Activated T-helper 17 cell treated with anti-CD3 and anti-CD28 coated beads, Interleukin-2, amount 50 U/mL, for 72 hours (primary cell): Measurements from ENCODE around the gene CYREN. TPM values are rescaled to one million over a fixed set of nuclear protein-coding genes. Genes with fewer than 3 reads are reported as not detected.
"Not testable (repeated sequence)": the region's sequence is repeated elsewhere in the genome, so short reads cannot be mapped to it uniquely, and the experiment has no call there.

Experiments used
- ATAC-seq: fragments of 150-1000 bp; cut with Tn5 transposase; replicated peaks from 2 replicates; pipeline ENCODE4 v1.10.0; 2021; ENCODE audit warnings: mild to moderate bottlenecking, moderate library complexity
- H3K27ac Mint-ChIP-seq: one replicate; pipeline ENCODE4 v1.8.0; 2022; ENCODE audit warnings: mixed read lengths
- H3K27me3 Mint-ChIP-seq: one replicate; pipeline ENCODE4 v1.8.0; 2022; ENCODE audit warnings: mixed read lengths
- H3K36me3 Mint-ChIP-seq: one replicate; pipeline ENCODE4 v1.8.0; 2022; ENCODE audit warnings: low read depth, mild to moderate bottlenecking, mixed read lengths
- H3K4me1 Mint-ChIP-seq: one replicate; pipeline ENCODE4 v1.8.0; 2022; ENCODE audit warnings: mixed read lengths
- H3K4me3 Mint-ChIP-seq: one replicate; pipeline ENCODE4 v1.8.0; 2022; ENCODE audit warnings: mild to moderate bottlenecking, mixed read lengths
- H3K9me3 Mint-ChIP-seq: one replicate; pipeline ENCODE4 v1.8.0; 2022; ENCODE audit warnings: mixed read lengths
- total RNA-seq, 2 donors: library from RNA; stranded (reverse); gene quantifications; one replicate each; pipeline ENCODE4 v1.2.3, GENCODE V29; 2022

The CYREN gene
- total RNA-seq, result 10 to 100 TPM; 26.9 to 30.5 TPM

- Mint-ChIP-seq H3K9me3 (no peaks in the 10 kb centered on the region), H3K27ac (peak within 1 kb of the TSS; percentile 99), H3K4me3 (peak within 1 kb of the TSS; percentile 95), H3K4me1 (peaks cover 4% of the 10 kb centered on the region), H3K36me3 (peaks cover 46% of the 10 kb centered on the region), H3K27me3 (no peaks in the 10 kb centered on the region)
- peak; percentile 80 for ATAC-seq
Measured at GRCh38 chr7:135170274-135170997, at the start of gene CYREN. Gene CYREN (minus strand): TSS chr7:135170707. CDS start chr7:135168922, 1,785 bp downstream.

- Mint-ChIP-seq H3K36me3 (no peaks in the 10 kb centered on the region), H3K27me3 (peaks cover 4% of the 10 kb centered on the region), H3K27ac (no peak overlapping the region), H3K9me3 (no peaks in the 10 kb centered on the region), H3K4me3 (no peak overlapping the region), H3K4me1 (no peaks in the 10 kb centered on the region)
- no peak for ATAC-seq
Measured at GRCh38 chr7:135217645-135218509, 47.4 kb upstream of the CYREN start.

- no peak overlapping the region for H3K27ac Mint-ChIP-seq
- H3K27me3 Mint-ChIP-seq, result peaks cover 4% of the 10 kb centered on the region
- H3K36me3 Mint-ChIP-seq, result no peaks in the 10 kb centered on the region
- H3K4me3 Mint-ChIP-seq, result no peak overlapping the region
- no peaks in the 10 kb centered on the region for H3K4me1 Mint-ChIP-seq
- H3K9me3 Mint-ChIP-seq, result no peaks in the 10 kb centered on the region
- ATAC-seq, result no peak
Measured at GRCh38 chr7:135215698-135216097, 45.2 kb upstream of the CYREN start.

GRCh38 chr7:135215180-135215579, 44.7 kb upstream of the CYREN start:
- Mint-ChIP-seq H3K9me3 (no peaks in the 10 kb centered on the region), H3K4me3 (no peak overlapping the region), H3K27ac (no peak overlapping the region)

GRCh38 chr7:135213831-135214230, 43.3 kb upstream of the CYREN start:
- ATAC-seq, result no peak
- H3K27me3 Mint-ChIP-seq, result peaks cover 4% of the 10 kb centered on the region
- no peak overlapping the region for H3K27ac Mint-ChIP-seq
- H3K9me3 Mint-ChIP-seq, result no peaks in the 10 kb centered on the region
- H3K36me3 Mint-ChIP-seq, result no peaks in the 10 kb centered on the region
- H3K4me1 Mint-ChIP-seq, result no peaks in the 10 kb centered on the region
- H3K4me3 Mint-ChIP-seq, result no peak overlapping the region

More at GRCh38 chr7:135215180-135215579, 44.7 kb upstream of the CYREN start:
- Mint-ChIP-seq H3K36me3 (no peaks in the 10 kb centered on the region), H3K27me3 (peaks cover 4% of the 10 kb centered on the region), H3K4me1 (no peaks in the 10 kb centered on the region)
- no peak for ATAC-seq

GRCh38 chr7:135211946-135212685, 41.6 kb upstream of the CYREN start:
- H3K36me3 Mint-ChIP-seq, ATAC-seq, H3K27me3 Mint-ChIP-seq, H3K9me3 Mint-ChIP-seq: not testable (repeated sequence)
- Mint-ChIP-seq H3K27ac (peak overlapping the region; percentile 79), H3K4me3 (peak overlapping the region; percentile 88), H3K4me1 (peaks cover 10% of the 10 kb centered on the region)

GRCh38 chr7:135211179-135211945, 40.9 kb upstream of the CYREN start, which contains the start of gene WDR91:
Gene WDR91 (minus strand): TSS chr7:135211526. CDS start chr7:135211502, 24 bp downstream.
- H3K9me3 Mint-ChIP-seq, result no peaks in the 10 kb centered on the region
- peak; percentile 93 for ATAC-seq
- H3K27me3 Mint-ChIP-seq, result no peaks in the 10 kb centered on the region
- H3K4me1 Mint-ChIP-seq, result peaks cover 12% of the 10 kb centered on the region
- peak within 1 kb of the TSS; percentile 79 for H3K27ac Mint-ChIP-seq
- H3K4me3 Mint-ChIP-seq, result peak within 1 kb of the TSS; percentile 88
- H3K36me3 Mint-ChIP-seq, result peaks cover 2% of the 10 kb centered on the region

- no peaks in the 10 kb centered on the region for H3K9me3 Mint-ChIP-seq
- H3K27me3 Mint-ChIP-seq, result no peaks in the 10 kb centered on the region
- peak overlapping the region; percentile 79 for H3K27ac Mint-ChIP-seq
- no peak for ATAC-seq
- H3K4me1 Mint-ChIP-seq, result peaks cover 15% of the 10 kb centered on the region
- H3K36me3 Mint-ChIP-seq, result peaks cover 7% of the 10 kb centered on the region
- peak overlapping the region; percentile 88 for H3K4me3 Mint-ChIP-seq
Measured at GRCh38 chr7:135210888-135211178, 40.3 kb upstream of the CYREN start.

GRCh38 chr7:135209225-135209834, 38.8 kb upstream of the CYREN start:
- peaks cover 19% of the 10 kb centered on the region for H3K36me3 Mint-ChIP-seq
- no peaks in the 10 kb centered on the region for H3K9me3 Mint-ChIP-seq
- peaks cover 15% of the 10 kb centered on the region for H3K4me1 Mint-ChIP-seq
- no peaks in the 10 kb centered on the region for H3K27me3 Mint-ChIP-seq
- no peak overlapping the region for H3K4me3 Mint-ChIP-seq
- no peak for ATAC-seq
- H3K27ac Mint-ChIP-seq, result no peak overlapping the region

- H3K27ac Mint-ChIP-seq, result no peak overlapping the region
- no peaks in the 10 kb centered on the region for H3K27me3 Mint-ChIP-seq
- H3K4me1 Mint-ChIP-seq, result peaks cover 15% of the 10 kb centered on the region
- peaks cover 30% of the 10 kb centered on the region for H3K36me3 Mint-ChIP-seq
- ATAC-seq, result no peak
- no peak overlapping the region for H3K4me3 Mint-ChIP-seq
- H3K9me3 Mint-ChIP-seq, result no peaks in the 10 kb centered on the region
Measured at GRCh38 chr7:135208102-135208793, 37.7 kb upstream of the CYREN start.

GRCh38 chr7:135207406-135208101, 37.0 kb upstream of the CYREN start:
- Mint-ChIP-seq H3K9me3 (no peaks in the 10 kb centered on the region), H3K36me3 (peaks cover 36% of the 10 kb centered on the region), H3K4me3 (no peak overlapping the region), H3K27me3 (no peaks in the 10 kb centered on the region), H3K27ac (peak overlapping the region; percentile 20), H3K4me1 (peaks cover 15% of the 10 kb centered on the region)
- ATAC-seq, result no peak

- Mint-ChIP-seq H3K4me3 (no peak overlapping the region), H3K9me3 (no peaks in the 10 kb centered on the region), H3K4me1 (peaks cover 15% of the 10 kb centered on the region), H3K36me3 (peaks cover 42% of the 10 kb centered on the region), H3K27ac (peak overlapping the region; percentile 20), H3K27me3 (no peaks in the 10 kb centered on the region)
- ATAC-seq, result no peak
Measured at GRCh38 chr7:135206941-135207391, 36.5 kb upstream of the CYREN start.
